HEK293T (cell line): ENCODE data around the gene SCTR.

ENCODE experiments used
- CTCF ChIA-PET: fragments of 350-600 bp; formaldehyde crosslinking; extraction: SDS; loops from one replicate; lab custom pipeline; 2021; ENCODE audit warnings: antibody characterized with exemption, inconsistent platforms; lab: Yijun Ruan, JAX
- POLR2A ChIA-PET: fragments of 350-600 bp; formaldehyde crosslinking; extraction: SDS; loops from one replicate; lab custom pipeline; 2020; ENCODE audit warnings: antibody characterized with exemption, inconsistent platforms; lab: Yijun Ruan, JAX
- DNase-seq: peaks from one replicate; pipeline ENCODE4 v3.0.0; 2012; ENCODE audit warnings: mixed read lengths; ENCODE audit errors: extremely low spot score
- ARNT ChIP-seq: fragments of 450-650 bp; IDR thresholded peaks from 2 replicates; pipeline ENCODE4 v1.6.1; 2017; ENCODE audit warnings: mild to moderate bottlenecking
- BHLHE40 ChIP-seq: fragments of 450-650 bp; IDR thresholded peaks from 2 replicates; pipeline ENCODE4 v1.6.1; 2016; ENCODE audit warnings: mild to moderate bottlenecking, moderate library complexity, borderline replicate concordance
- CTBP1 ChIP-seq: fragments of 450-650 bp; IDR thresholded peaks from 2 replicates; pipeline ENCODE4 v1.6.1; 2016; ENCODE audit warnings: borderline replicate concordance
- ELF4 ChIP-seq: fragments of 450-650 bp; IDR thresholded peaks from 2 replicates; pipeline ENCODE4 v1.6.1; 2017; ENCODE audit warnings: antibody characterized with exemption
- FOXA1 ChIP-seq: fragments of 450-650 bp; IDR thresholded peaks from 2 replicates; pipeline ENCODE4 v1.6.1; 2016; ENCODE audit warnings: mild to moderate bottlenecking
- FOXK2 ChIP-seq: fragments of 450-650 bp; IDR thresholded peaks from 2 replicates; pipeline ENCODE4 v1.6.1; 2016; ENCODE audit warnings: mild to moderate bottlenecking
- FOXM1 ChIP-seq: fragments of 450-650 bp; IDR thresholded peaks from 2 replicates; pipeline ENCODE4 v1.6.1; 2017; ENCODE audit warnings: mild to moderate bottlenecking, borderline replicate concordance
- HDGF ChIP-seq: fragments of 450-650 bp; IDR thresholded peaks from 2 replicates; pipeline ENCODE4 v1.6.1; 2017; ENCODE audit warnings: antibody characterized with exemption, borderline replicate concordance
- L3MBTL2 ChIP-seq: fragments of 450-650 bp; conservative IDR thresholded peaks from 2 replicates; pipeline ENCODE4 v1.6.1; 2016; ENCODE audit warnings: mild to moderate bottlenecking
- LEF1 ChIP-seq: fragments of 450-650 bp; IDR thresholded peaks from 2 replicates; pipeline ENCODE4 v1.6.1; 2017; ENCODE audit warnings: mild to moderate bottlenecking, borderline replicate concordance
- NFRKB ChIP-seq: fragments of 450-650 bp; IDR thresholded peaks from 2 replicates; pipeline ENCODE4 v1.6.1; 2016; ENCODE audit warnings: mild to moderate bottlenecking, moderate library complexity
- PKNOX1 ChIP-seq: fragments of 450-650 bp; IDR thresholded peaks from 2 replicates; pipeline ENCODE4 v1.6.1; 2016
- SP1 ChIP-seq: fragments of 450-650 bp; IDR thresholded peaks from 2 replicates; pipeline ENCODE4 v1.6.1; 2017
- SUZ12 ChIP-seq: fragments of 450-650 bp; IDR thresholded peaks from 2 replicates; pipeline ENCODE4 v1.6.1; 2016; ENCODE audit warnings: mild to moderate bottlenecking
- TARDBP ChIP-seq: fragments of 450-650 bp; IDR thresholded peaks from 2 replicates; pipeline ENCODE4 v1.6.1; 2016
- ZNF384 ChIP-seq: fragments of 450-650 bp; IDR thresholded peaks from 2 replicates; pipeline ENCODE4 v1.6.1; 2016

SCTR gene

GRCh38 chr2:119436993-119437772, 87.1 kb downstream of the SCTR start:
- ChIA-PET POLR2A (no interaction called here), CTCF (no interaction called here)
- no peak for DNase-seq
- TF ChIP-seq PKNOX1 = no peak
- no peak for TF ChIP-seq NFRKB
- no peak for TF ChIP-seq ARNT
- TF ChIP-seq ZNF384 = no peak
- TF ChIP-seq TARDBP = no peak
- no peak for TF ChIP-seq FOXM1
- no peak for TF ChIP-seq ELF4
- no peak for TF ChIP-seq HDGF
- TF ChIP-seq SP1 = no peak

DNA sequence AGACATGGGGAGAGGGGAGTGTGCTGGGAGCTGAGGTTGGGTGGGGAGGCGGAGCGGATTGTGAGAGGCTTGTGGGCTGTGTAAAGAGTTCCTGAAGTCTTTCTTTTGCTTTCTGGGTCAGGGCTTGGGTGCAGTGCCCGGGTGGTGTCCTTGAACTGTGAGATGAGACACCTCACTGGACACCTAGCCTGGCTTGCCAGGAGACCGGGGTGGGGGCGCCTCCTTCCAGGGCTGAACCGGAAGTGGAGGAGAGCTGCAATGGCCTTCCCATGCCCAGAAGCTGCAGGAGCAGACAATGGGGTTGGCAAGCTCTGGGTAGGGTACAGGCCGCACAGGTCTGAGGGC, 88.4 kb downstream of the SCTR start:
- POLR2A ChIA-PET = no interaction called here
- no peak for DNase-seq
- CTCF ChIA-PET = interaction anchor here (1.0 kb wide), 1 partner anchor 41 kb away, joined by 3 read pairs; no protein-coding TSS in a partner anchor
- TF ChIP-seq PKNOX1 (no peak), NFRKB (no peak), SUZ12 (no peak), ZNF384 (no peak), FOXK2 (no peak), LEF1 (no peak), TARDBP (no peak), ARNT (no peak), FOXM1 (no peak), ELF4 (no peak), L3MBTL2 (no peak), BHLHE40 (no peak)

DNA sequence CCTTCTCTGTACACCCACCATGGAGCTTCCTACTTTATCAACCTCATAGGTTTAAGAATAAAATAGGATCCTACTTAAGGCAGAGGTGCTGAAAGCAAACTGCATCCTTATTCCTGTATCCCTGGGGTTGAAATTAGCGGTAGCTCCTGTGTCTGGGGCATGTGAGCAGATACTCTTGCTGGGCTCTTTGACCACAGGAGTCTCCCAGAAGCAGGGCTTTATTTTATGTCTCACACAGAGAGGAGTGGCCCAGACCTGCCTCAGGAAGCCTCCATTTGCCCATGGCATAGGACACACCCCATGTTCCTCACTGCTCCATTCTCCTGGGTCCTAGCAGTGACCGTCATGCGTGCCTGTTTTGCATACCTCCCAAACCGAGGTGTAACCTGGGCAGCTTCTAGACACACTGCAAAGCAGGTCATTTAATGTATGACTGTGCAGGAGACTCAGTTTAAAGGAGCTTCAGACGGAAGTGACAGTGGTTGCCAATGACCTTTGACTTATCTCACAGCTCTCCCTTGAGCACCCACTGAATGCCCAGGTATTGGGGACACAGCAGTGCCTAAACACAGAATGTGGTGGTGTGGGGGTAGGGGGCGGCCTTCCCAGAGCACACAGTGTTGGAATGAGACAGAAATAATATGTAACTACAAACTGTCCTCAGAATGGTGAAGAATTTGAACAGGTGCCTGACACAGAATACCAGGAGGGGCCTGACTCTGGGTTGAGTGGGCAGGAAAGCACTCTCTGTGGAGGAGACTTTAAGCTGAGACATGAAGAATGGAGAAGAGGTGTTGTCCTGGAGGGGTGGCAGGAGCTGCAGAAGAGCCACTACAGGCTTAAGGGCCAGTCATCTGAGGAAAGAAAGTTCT, 89.0 kb downstream of the SCTR start:
- ChIA-PET CTCF (interaction anchor here (0.8 to 1.0 kb wide), 2 partner anchors 41 kb away, joined by 3 read pairs; no protein-coding TSS in a partner anchor), POLR2A (no interaction called here)
- no peak for DNase-seq

DNA sequence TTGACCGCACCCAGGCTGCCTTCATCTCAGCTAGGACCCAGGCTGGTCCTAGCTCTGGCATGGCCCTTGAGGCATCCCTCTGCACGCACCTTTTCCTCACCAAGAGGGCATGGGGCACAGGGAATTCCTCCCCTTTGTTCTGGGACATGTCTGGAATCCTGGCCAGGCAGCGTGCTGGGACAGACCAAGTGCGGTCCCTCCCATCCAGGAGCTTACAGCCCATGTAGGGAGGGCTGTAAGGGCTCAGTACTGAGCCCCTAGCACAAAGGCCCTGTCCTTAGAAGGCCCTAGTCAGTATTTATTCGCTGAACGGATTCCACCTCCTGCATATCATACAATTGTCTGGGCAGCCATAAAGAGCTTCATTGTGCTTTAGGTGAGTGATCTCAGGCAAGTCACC, 89.6 kb downstream of the SCTR start:
- DNase-seq = no peak
- POLR2A ChIA-PET = no interaction called here
- CTCF ChIA-PET = interaction anchor here (0.8 kb wide), 1 partner anchor 42 kb away, joined by 3 read pairs; no protein-coding TSS in a partner anchor
- no peak for TF ChIP-seq L3MBTL2
- TF ChIP-seq FOXK2 = no peak
- no peak for TF ChIP-seq CTBP1
- no peak for TF ChIP-seq PKNOX1
- TF ChIP-seq NFRKB = no peak
- no peak for TF ChIP-seq ZNF384
- TF ChIP-seq FOXA1 = no peak
- TF ChIP-seq BHLHE40 = no peak
- TF ChIP-seq FOXM1 = no peak
- TF ChIP-seq ELF4 = no peak
- TF ChIP-seq LEF1 = no peak
- TF ChIP-seq ARNT = no peak
- no peak for TF ChIP-seq SP1
- TF ChIP-seq HDGF = no peak
- no peak for TF ChIP-seq TARDBP
- no peak for TF ChIP-seq SUZ12

More for the DNA sequence above, 89.0 kb downstream of the SCTR start:
- no peak for TF ChIP-seq BHLHE40
- no peak for TF ChIP-seq TARDBP

- POLR2A ChIA-PET = no interaction called here
- CTCF ChIA-PET = no interaction called here
- TF ChIP-seq NFRKB = no peak
- TF ChIP-seq PKNOX1 = no peak
- TF ChIP-seq ZNF384 = no peak
- TF ChIP-seq L3MBTL2 = no peak
- no peak for TF ChIP-seq SUZ12
- TF ChIP-seq FOXM1 = no peak
- TF ChIP-seq LEF1 = no peak
- TF ChIP-seq BHLHE40 = no peak
- no peak for TF ChIP-seq CTBP1
- TF ChIP-seq FOXA1 = no peak
- no peak for TF ChIP-seq HDGF
- TF ChIP-seq ARNT = no peak
- TF ChIP-seq ELF4 = no peak
- no peak for TF ChIP-seq FOXK2
- no peak for TF ChIP-seq TARDBP
- TF ChIP-seq SP1 = no peak
These were observed 90.5 kb downstream of the SCTR start for GRCh38 chr2:119433636-119434327.

More at GRCh38 chr2:119433636-119434327, 90.5 kb downstream of the SCTR start:
- DNase-seq = no peak
